GM19324 (cell line): ENCODE data around the gene SEM1.
"Not testable (repeated sequence)": the region's sequence is repeated elsewhere in the genome, so short reads cannot be mapped to it uniquely, and the experiment has no call there.

Experiments
- ATAC-seq: cut with Tn5 transposase; IDR thresholded peaks from one replicate; pipeline ENCODE4 v1.9.1; 2021; ENCODE audit warnings: mild to moderate bottlenecking, moderate library complexity; ENCODE audit not compliant: unreplicated experiment, low FRiP score

The SEM1 gene

DNA sequence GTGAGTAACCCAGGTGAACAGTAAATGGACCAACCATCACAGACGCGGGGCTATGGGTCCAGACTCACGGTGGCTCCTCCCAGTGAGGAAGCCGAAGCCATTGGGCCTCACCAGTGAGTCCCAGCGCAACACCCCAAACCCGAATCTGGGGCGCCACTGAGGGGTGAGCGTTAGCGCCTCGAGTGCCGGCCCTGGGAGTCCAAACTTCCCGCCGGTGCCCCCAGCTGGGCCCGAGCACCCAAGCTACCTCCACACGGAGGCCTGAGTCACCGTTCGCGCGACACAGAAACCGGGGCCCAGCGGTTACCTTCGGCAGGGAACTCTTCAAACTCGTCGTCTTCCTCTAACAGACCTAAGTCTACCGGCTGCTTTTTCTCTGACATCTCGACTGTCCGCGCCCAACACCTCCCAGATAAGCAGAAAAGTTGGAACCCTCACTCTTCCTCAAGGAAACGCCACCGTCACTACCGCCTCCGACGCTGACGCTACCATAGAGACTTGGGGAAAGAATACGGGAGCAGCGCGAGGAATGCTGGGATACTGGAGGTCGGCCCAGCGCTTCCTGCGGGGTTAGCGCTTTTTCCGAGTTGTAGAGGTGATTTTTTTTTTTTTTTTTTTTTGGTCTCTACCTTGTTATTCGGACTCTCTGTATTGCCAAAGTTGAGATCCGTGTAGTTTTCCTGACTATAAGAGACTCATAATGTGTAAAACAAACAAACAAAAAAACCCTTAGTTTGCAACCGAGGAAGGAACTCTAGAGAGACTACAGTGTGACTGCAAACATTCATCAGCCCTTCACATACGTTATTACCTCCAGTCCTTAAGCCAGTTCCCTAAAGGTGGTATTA lies at the start of gene SEM1:
SEM1 (minus strand) TSS at position 466 of the 848 bp plus-strand sequence; CDS start at position 383, 83 bp downstream.
- ATAC-seq, result peak; percentile 94

- not testable (repeated sequence) for ATAC-seq
Observed at GRCh38 chr7:96757880-96758279, 48.2 kb upstream of the SEM1 start.

- no peak for ATAC-seq
Observed at GRCh38 chr7:96747418-96747940, 37.8 kb upstream of the SEM1 start.

- ATAC-seq, result no peak
Observed at GRCh38 chr7:96740130-96740529, 30.5 kb upstream of the SEM1 start.

DNA sequence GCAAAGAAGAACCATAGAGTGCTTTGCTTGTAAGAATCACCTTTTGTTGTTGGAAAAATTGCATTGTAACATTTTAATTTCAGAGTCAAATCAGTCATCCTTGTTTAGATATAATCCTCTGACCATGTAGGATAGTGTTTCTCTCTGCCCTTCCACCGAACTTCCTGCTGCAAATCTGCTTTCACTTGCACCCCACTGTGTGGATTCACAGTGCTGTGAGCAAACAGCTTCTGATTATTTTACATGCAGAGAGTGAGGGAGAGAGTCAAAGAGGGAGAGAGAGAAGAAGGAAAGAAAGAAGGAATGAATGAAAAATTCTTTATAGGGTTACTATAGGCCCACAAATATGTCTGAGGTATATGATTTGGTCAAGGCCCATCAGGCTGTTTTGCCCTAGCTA lies 30.0 kb upstream of the SEM1 start:
- ATAC-seq, result no peak

- ATAC-seq, result no peak
Observed at GRCh38 chr7:96739167-96739566, 29.5 kb upstream of the SEM1 start.

DNA sequence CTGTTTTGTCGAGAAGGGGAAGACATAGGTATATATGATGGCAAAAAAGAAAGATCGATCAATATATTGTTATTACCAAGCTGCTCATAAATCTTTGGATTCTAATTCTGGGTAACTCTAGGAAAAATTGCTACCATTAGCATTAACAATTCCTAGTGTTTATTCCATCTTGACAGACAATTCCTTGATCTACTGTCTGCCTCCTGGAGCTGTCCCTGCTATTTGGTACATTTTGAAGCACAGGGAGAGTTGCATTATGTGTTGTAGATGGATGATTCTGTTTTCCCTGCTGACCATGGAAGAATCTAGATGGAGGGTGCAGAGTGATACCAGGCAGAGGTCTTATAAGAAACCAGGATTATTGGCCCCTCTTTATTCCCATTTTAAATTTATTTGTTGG lies 29.1 kb upstream of the SEM1 start:
- ATAC-seq, result no peak

- no peak for ATAC-seq
Observed at GRCh38 chr7:96737545-96738050, 28.0 kb upstream of the SEM1 start.

GRCh38 chr7:96734343-96734742 lies 24.7 kb upstream of the SEM1 start:
- no peak for ATAC-seq

- no peak for ATAC-seq
Observed at GRCh38 chr7:96729820-96730219, 20.2 kb upstream of the SEM1 start.

DNA sequence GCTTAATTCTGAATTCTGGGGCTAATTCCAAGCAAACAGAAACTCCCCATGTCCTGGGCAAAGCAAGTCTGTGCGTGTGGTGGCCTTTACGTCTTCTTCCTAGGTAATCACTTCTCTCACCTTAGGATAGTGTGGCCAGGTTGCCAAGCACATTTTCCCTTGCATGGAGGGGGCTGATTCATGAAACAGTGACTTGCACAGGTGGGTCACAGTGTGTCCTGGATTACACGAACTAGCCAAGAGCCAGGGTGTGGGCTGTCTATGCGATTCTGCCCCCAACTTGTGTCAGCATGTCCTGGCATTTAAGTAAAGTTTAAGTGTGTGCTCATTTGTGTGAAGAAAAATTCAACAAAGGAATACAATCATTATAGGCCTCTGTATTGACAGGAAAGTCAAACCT lies 18.5 kb upstream of the SEM1 start:
- no peak for ATAC-seq

- no peak for ATAC-seq
Observed at GRCh38 chr7:96727534-96728088, 18.0 kb upstream of the SEM1 start.

DNA sequence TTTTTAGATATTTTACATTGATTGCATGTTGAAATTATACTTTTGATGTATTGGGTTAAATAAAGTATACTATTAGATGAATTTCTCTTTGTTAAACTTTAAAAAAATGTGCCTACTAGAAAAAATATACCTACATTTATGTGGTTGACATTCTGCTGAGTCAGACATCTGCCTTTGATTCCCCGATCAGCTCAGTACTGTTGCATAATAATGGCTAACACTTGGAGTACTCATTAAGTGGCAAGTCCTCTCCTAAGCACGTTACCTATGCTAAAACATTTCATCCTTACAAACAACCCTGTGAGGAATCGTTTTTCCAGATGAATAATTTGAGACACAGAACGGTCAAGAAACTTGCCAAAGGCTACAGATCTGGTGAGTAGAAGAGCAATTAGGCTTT lies 14.0 kb upstream of the SEM1 start:
- no peak for ATAC-seq

- not testable (repeated sequence) for ATAC-seq
Observed at GRCh38 chr7:96722928-96723327, 13.3 kb upstream of the SEM1 start.

DNA sequence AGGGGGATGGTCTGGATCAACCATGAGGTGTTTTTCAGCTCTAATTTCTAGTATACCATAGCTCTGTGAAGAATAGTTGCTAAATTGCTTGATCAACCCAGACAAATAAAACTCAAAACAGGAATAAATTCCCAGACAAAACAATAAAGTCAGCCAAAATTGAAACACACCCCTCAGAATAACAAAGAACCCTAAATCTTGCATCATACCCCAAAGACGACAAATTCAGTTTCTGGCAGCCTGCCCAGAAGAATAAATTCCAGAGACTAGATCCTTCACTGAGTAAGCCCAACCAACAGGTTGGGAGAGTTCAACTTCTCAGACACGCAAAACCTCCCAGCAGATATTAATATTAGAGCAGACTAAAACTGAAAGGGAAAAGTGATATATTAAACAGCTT lies 11.2 kb upstream of the SEM1 start:
- no peak for ATAC-seq

- ATAC-seq, result no peak
Observed at GRCh38 chr7:96719164-96719563, 9.5 kb upstream of the SEM1 start.

- no peak for ATAC-seq
Observed at GRCh38 chr7:96718107-96719003, 8.7 kb upstream of the SEM1 start.

DNA sequence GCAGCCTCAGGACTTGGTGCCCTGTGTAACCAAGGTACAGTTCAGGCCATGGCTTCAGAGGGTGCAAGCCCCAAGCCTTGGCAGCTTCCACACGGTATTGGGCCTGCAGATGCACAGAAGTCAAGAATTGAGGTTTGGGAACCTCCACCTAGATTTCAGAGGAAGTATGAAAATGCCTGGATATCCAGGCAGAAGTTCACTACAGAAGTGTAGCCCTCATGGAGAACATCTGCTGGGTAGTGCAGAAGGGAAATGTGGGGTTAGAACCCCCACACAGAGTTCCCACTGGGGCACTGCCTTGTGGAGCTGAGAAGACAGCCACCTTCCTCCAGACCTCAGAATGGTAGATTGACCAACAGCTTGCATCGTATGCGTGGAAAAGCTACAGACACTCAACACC lies 3.4 kb upstream of the SEM1 start:
- no peak for ATAC-seq

DNA sequence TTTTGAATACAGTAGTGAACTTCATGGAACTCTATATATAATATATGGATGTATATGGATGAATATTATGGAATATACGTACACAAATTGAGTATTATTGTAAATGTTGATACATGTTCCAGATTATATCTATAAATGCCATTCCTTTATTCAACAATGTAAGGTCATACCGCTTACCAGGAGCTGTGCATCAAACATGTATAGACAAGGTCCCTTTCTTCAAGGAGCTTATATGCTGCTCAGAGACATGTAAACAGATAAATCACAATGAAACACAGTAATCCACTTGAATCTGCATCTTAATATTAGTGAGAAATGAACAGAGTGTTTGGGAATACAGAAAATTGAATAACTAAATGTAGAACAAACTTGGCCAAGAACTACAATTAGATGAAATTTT lies 898 bp upstream of the SEM1 start:
- ATAC-seq, result no peak

DNA sequence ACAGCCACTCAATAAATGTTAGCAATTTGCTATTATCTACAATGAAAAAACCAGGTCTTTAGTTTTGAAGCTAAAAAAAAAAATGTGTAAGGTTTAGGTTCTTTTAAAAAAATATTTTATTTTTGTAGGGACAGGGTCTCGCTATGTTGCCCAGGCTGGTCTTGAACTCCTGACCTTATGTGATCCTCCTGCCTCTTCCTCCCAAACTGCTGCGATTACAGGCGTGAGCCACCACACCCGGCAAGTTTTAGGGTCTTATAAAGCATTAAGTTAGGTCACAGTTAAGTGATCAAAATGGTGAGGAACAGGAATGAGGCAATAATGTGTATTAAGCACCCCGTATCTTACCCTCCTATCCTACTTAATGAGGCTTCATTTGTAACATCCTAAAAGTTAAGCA lies 774 bp downstream of the SEM1 start:
- ATAC-seq, result no peak
